GM18870 (cell line): ENCODE results near the gene DIP2B.
"Not testable (repeated sequence)": the region's sequence is repeated elsewhere in the genome, so short reads cannot be mapped to it uniquely, and the experiment has no call there.

Source experiments
- ATAC-seq: cut with Tn5 transposase; IDR thresholded peaks from one replicate; pipeline ENCODE4 v1.9.1; 2021; ENCODE audit warnings: moderate library complexity; ENCODE audit not compliant: unreplicated experiment

The DIP2B gene

GRCh38 chr12:50672158-50672557 lies 167.4 kb downstream of the DIP2B start:
- ATAC-seq = no peak

DNA sequence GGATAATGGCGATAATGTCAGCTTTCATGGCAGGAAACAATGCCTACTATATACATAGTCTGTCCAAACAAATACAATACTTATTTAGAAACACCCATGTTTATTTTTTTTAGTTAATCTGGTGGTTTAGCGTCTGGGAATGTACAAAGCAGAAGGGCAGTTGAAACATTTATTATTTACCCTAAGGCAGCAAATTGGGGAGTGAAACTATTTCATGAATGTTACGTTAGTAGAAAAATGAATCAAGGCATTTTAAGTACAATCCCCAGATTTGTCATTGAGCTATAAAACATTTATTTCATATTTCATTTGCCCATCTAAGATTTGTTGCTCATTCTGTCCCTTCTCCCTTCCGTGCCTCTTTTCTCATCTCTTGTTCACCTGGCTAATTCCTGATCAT lies 172.0 kb downstream of the DIP2B start:
- ATAC-seq = no peak

GRCh38 chr12:50677858-50678257 lies 173.1 kb downstream of the DIP2B start:
- ATAC-seq = no peak

DNA sequence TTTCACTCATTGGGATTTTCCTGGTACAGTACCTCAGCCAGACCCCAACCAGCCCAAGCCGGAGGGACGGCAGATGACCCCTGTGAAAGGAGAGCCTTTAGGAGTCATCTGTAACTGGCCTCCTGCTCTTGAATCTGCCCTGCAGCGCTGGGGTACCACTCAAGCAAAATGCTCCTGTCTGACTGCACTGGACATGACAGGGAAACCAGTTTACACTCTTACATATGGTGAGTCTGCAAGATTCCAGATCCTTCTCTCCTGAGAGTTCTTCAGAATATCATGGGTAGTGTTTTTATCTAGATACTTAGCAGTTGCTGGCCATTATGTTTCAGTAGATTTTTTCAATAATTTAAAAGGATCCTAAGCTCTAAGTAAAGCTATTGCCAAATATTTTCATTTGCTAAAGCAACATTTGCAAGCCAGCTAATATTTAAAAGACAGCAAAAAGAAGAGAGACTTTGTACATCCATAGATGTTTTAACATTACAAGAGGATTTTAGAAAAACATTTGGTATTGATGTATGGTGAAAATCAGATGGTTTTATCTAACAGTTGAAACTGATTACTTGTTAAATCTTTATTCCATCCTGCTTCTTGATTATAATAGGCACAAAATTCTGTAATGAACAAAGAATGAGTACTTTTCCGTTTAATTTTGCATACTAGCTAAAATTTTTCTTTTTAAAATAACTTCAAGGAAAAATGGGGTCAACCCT lies 174.0 kb downstream of the DIP2B start:
- ATAC-seq = no peak

DNA sequence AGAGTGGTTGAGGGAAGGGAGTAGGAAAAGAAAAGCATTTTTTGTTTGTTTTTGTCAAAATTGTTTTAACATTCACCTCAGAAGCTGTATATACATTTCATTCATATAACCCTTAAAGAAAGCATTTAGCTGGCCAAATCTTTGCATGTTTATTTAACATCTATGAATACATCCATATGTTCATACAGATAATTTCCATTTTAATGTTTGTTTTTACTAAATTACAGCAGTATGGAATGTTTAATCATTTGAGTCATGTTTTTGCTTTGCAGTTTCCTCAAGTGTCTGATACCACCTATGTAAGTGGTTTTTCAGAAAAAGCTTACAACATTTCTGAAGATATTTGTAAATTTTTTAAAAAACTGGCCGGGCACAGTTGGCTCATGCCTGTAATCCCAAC lies 174.8 kb downstream of the DIP2B start:
- ATAC-seq = no peak

DNA sequence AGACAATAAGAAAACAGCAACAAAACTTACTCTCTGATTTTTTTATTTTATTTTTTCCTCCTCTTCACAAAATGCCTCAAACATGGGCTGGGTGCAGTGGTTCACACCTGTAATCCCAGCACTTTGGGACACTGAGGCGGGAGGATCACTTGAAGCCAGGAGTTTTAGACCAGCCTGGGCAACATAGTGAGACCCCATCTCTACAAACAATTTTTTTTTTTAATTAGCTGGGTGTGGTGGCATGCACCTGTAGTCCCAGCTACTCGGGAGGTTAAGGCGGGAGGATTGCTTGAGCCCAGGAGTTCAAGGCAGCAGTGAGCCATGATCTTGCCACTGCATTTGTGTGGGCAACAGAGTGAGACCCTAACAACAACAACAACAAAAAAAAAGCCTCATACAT lies 176.3 kb downstream of the DIP2B start:
- ATAC-seq = not testable (repeated sequence)

- ATAC-seq = no peak
Measured at GRCh38 chr12:50685641-50686040, 180.9 kb downstream of the DIP2B start.

DNA sequence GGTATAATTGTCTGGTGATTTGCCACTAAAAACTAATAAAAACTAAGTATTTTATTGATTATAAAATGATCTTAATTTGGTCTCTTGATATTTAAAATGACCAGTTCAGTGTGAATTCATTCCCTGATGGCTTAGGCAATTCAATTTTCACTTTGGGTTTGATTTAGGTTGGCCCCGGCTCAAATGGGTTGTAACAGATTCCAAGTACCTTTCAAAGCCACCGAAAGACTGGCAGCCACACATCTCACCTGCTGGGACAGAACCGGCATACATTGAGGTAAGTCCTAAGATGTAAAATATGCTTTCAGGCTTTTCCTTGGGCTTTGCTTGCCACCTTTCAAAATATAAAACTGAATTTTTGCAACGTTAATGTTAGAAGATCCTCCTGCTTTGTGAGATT lies 181.6 kb downstream of the DIP2B start:
- ATAC-seq = no peak

- ATAC-seq = no peak
Measured at GRCh38 chr12:50686976-50687375, 182.2 kb downstream of the DIP2B start.

- ATAC-seq = no peak
Measured at GRCh38 chr12:50689437-50689836, 184.7 kb downstream of the DIP2B start.

- ATAC-seq = no peak
Measured at GRCh38 chr12:50690925-50691324, 186.1 kb downstream of the DIP2B start.

- no peak for ATAC-seq
Measured at GRCh38 chr12:50695961-50696360, 191.2 kb downstream of the DIP2B start.

- no peak for ATAC-seq
Measured at GRCh38 chr12:50696931-50697330, 192.1 kb downstream of the DIP2B start.

DNA sequence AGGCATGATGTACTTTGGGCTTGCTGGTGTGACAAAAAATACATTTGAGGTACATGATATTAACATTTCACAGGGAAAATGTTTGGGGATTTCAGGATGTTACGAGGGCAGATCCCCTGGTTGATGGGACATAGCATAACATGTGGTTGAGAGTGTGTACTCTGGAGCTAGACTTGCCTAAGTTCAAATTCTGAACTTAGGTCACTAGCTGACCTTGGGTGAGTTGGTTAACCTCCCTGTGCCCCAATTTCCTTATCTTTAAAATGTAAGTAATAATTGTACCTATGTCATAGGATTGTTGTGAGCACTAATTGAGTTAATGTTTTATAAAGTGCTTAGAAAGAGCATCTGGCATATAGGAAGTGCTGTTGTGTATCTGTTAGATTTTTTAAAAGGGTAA lies 194.4 kb downstream of the DIP2B start:
- ATAC-seq = no peak

DNA sequence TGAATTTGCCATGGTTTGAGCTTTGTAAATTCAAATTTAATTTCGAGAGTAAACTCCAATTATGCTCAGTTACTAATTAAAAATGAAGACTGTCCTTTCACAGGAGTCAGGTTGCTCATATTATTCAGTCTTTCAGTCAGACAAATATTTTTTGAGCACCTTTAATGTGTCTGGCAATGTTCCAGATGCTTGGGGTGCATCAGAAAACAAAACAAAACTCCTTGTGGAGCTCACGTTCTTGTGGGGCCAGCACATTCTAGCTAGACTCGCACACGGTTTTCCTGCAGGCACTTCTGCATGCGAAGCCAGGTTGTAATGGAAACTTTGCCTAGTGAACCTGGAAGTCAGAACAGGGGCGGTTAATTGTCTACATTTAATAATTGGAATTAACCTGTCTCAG lies 195.2 kb downstream of the DIP2B start:
- no peak for ATAC-seq

- ATAC-seq = no peak
Measured at GRCh38 chr12:50706606-50707005, 201.8 kb downstream of the DIP2B start.

DNA sequence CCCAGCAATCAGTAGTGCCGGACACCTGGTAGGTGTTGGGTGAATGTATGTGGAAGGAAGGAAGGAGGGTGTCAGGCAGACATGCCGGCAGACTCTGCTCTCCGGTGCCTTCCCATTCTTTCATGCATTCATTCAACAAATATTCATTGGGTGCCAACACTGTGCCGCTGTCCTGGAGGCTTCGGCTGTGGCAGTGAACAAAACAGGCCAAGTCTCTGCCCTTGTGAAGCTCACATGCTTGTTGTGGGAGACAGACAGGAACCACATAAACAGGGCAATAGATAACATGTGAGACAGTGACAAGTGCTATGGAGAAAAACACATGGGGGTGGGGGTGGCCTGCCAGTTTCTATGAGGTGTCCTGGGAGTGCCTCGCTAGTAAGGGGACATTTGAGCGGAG lies 202.6 kb downstream of the DIP2B start:
- no peak for ATAC-seq

- ATAC-seq = no peak
Measured at GRCh38 chr12:50708631-50709030, 203.8 kb downstream of the DIP2B start.

GRCh38 chr12:50711121-50711520 lies 206.3 kb downstream of the DIP2B start:
- no peak for ATAC-seq

- no peak for ATAC-seq
Measured at GRCh38 chr12:50715174-50715573, 210.4 kb downstream of the DIP2B start.

DNA sequence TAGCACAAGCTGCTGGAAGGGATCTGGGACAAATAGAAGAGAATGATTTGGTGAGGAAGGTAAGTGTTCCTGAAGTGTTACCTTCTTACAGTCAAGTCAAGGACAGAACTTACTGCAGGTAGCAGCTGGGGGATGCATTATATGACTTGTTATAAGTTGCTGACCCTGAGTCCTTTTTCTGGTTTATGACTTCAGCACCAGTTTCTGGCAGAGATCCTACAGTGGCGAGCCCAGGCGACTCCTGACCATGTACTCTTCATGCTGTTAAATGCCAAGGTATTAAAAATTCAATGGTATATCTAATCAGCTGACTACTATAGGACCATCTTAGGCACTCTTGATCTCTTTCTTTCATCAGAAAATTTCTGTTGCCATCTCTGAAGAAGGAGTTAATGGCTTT lies 214.0 kb downstream of the DIP2B start:
- ATAC-seq = no peak

GRCh38 chr12:50720085-50720484 lies 215.3 kb downstream of the DIP2B start:
- ATAC-seq = no peak

- ATAC-seq = no peak
Measured at GRCh38 chr12:50720501-50720900, 215.7 kb downstream of the DIP2B start.
